ENCODE data around the gene ARSB. TPM values are rescaled to one million over a fixed set of nuclear protein-coding genes. Genes with fewer than 3 reads are reported as not detected.

ARSB gene
- total and polyA plus RNA-seq, 2 donors (not counting 1 experiment from before 2014, with no cell fraction given), result 4.6 to 9.8 TPM

DNA sequence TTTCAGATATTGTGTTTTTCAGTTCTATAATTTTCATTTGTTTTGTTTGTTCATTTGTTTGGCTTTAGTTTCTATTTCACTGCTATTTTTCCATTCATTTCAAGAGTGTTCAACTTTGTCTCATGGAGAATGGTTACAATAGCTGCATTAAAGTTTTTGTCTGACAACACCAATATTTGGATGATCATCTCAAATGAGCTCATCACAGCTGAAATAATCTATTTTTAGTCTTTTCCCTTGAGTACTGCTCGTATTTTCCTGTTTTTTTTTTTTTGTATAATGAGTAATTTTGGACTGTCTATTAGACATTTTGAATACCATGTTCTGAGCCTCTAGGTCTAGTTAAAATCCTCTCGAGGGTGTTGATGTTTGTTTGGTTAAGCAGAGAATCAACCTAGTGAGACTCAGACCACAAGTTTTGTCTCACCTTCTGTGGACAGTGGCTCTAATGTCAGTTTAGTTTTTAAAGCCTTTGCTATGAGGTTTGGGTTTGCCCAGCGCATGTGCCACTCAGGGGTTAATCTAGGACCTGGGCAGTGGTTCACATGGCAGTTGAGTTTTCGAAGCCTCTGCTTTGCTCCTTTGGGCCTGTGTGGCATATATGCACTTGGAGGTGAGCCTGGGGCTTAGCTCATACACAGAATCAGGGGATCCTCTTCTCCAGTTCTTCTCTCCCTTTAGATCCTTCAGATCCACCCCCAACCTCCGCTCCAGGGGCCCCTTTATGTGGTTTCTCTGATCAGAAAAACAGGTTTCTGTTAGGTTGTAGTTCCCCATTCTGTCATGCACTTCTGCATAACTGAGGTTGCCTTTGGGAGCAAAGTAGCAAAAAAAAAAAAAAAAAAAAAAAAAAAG lies 79.8 kb downstream of the ARSB start:
- 51% methylated on average over 2 of the region's 5 CpGs for WGBS (ENCODE audit: insufficient coverage)
- intact Hi-C loops (cut with micrococcal nuclease), result no loop called here
- ChIA-PET CTCF (no interaction called here), POLR2A (no interaction called here)
- DNase-seq (peak; percentile 27), ATAC-seq (ENCODE audit: low read depth) (peak; percentile 57)
- TF ChIP-seq, protein P1, sequence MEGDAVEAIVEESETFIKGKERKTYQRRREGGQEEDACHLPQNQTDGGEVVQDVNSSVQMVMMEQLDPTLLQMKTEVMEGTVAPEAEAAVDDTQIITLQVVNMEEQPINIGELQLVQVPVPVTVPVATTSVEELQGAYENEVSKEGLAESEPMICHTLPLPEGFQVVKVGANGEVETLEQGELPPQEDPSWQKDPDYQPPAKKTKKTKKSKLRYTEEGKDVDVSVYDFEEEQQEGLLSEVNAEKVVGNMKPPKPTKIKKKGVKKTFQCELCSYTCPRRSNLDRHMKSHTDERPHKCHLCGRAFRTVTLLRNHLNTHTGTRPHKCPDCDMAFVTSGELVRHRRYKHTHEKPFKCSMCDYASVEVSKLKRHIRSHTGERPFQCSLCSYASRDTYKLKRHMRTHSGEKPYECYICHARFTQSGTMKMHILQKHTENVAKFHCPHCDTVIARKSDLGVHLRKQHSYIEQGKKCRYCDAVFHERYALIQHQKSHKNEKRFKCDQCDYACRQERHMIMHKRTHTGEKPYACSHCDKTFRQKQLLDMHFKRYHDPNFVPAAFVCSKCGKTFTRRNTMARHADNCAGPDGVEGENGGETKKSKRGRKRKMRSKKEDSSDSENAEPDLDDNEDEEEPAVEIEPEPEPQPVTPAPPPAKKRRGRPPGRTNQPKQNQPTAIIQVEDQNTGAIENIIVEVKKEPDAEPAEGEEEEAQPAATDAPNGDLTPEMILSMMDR (IDR thresholded peaks at IDR 0.05), result no peak
- no peak for TF ChIP-seq EZH2 (IDR thresholded peaks at IDR 0.05; ENCODE audit: borderline replicate concordance, insufficient read depth, low read depth, low read length, poor library complexity, severe bottlenecking)
- peak overlapping the region; percentile 73 for H3K4me3 Mint-ChIP-seq
- peaks cover 46% of the 10 kb centered on the region for H3K4me1 Mint-ChIP-seq
- H3K27me3 Mint-ChIP-seq, result no peaks in the 10 kb centered on the region
- Histone ChIP-seq H2AFZ (ENCODE audit: insufficient read depth, low read depth, low read length, poor library complexity, severe bottlenecking) (no peak overlapping the region), H3K27ac (ENCODE audit: low read length in 2 of 2) (no peak overlapping the region), H3K4me1 (ENCODE audit: control insufficient read depth in 2 of 2, insufficient read depth in 2 of 2, low read length in 2 of 2) (peaks cover 37 to 38% of the 10 kb centered on the region in 2 donors), H3K79me2 (ENCODE audit: control insufficient read depth, insufficient read depth, low read length) (no peaks in the 10 kb centered on the region), H3K27me3 (replicated peaks in 1 of 4; ENCODE audit: control extremely low read depth in 1 of 4, control insufficient read depth in 3 of 4, insufficient read depth in 4 of 4, low read length in 3 of 4) (no peaks in the 10 kb centered on the region), H3K4me3 (ENCODE audit: control extremely low read depth in 1 of 5, extremely low read depth in 1 of 5, insufficient read depth in 1 of 5, low read depth in 2 of 5, low read length in 4 of 5) (no peak overlapping the region), H3K4me2 (replicated peaks; ENCODE audit: low read depth, low read length, poor library complexity, severe bottlenecking) (peak overlapping the region; percentile 60), H3K36me3 (replicated peaks in 1 of 2; ENCODE audit: control extremely low read depth in 1 of 2, control insufficient read depth in 1 of 2, extremely low read depth in 1 of 2, insufficient read depth in 2 of 2, low read length in 1 of 2) (peaks cover 0 to 4% of the 10 kb centered on the region in 2 experiments), H3K9ac (ENCODE audit: low read length) (peak overlapping the region; percentile 23), H4K20me1 (ENCODE audit: control insufficient read depth, insufficient read depth, low read length, poor library complexity, severe bottlenecking) (no peaks in the 10 kb centered on the region), H3K9me3 (ENCODE audit: control extremely low read depth in 1 of 3, control insufficient read depth in 2 of 3, insufficient read depth in 1 of 3, low read length in 2 of 3) (peaks cover 0 to under 1% (median 0%) of the 10 kb centered on the region in 3 donors)
- H3K9me3 Mint-ChIP-seq (ENCODE audit: insufficient read depth), result no peaks in the 10 kb centered on the region
- H3K27ac Mint-ChIP-seq, result no peak overlapping the region

DNA sequence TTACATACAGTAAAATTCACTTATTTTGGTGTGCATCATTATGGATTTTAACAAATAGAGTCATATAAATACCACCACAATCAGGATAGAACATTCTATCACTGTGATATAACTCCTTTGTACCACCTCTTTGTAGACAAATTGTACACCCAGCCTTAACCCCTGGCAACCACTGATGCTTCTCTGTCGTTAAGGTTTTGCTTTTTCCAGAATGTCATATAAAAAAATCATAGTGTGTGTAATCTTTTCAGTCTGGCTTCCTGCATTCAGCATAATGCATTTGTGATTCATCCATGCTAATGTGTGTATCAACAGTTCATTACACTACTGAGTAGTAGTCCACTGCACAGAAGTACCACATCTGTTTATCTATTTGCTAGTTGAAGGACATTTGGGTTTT lies 81.2 kb downstream of the ARSB start:
- no peak overlapping the region for H3K4me3 ChIP-seq (ENCODE audit: control extremely low read depth in 1 of 5, extremely low read depth in 1 of 5, insufficient read depth in 1 of 5, low read depth in 2 of 5, low read length in 4 of 5)
- ChIA-PET CTCF (interaction anchor here (0.7 to 1.0 kb wide), 2 partner anchors 16 to 151 kb away, joined by 3 read pairs; no protein-coding TSS in a partner anchor), POLR2A (no interaction called here)
- no peak overlapping the region for H3K27ac Mint-ChIP-seq
- no peak for ATAC-seq (ENCODE audit: low read depth)
- no peaks in the 10 kb centered on the region for H3K27me3 Mint-ChIP-seq
- H3K9me3 Mint-ChIP-seq (ENCODE audit: insufficient read depth), result peaks cover 8% of the 10 kb centered on the region
- TF ChIP-seq EZH2 (IDR thresholded peaks at IDR 0.05; ENCODE audit: borderline replicate concordance, insufficient read depth, low read depth, low read length, poor library complexity, severe bottlenecking), result no peak
- TF ChIP-seq, protein P1 (IDR thresholded peaks at IDR 0.05), result no peak
- H3K4me3 Mint-ChIP-seq, result no peak overlapping the region
- H3K9ac ChIP-seq (ENCODE audit: low read length), result no peak overlapping the region
- peaks cover 36 to 37% of the 10 kb centered on the region in 2 donors for H3K4me1 ChIP-seq (ENCODE audit: control insufficient read depth in 2 of 2, insufficient read depth in 2 of 2, low read length in 2 of 2)
- H2AFZ ChIP-seq (ENCODE audit: insufficient read depth, low read depth, low read length, poor library complexity, severe bottlenecking), result no peak overlapping the region
- no peaks in the 10 kb centered on the region for H3K79me2 ChIP-seq (ENCODE audit: control insufficient read depth, insufficient read depth, low read length)
- H3K4me2 ChIP-seq (replicated peaks; ENCODE audit: low read depth, low read length, poor library complexity, severe bottlenecking), result no peak overlapping the region
- DNase-seq, result no peak
- no peaks in the 10 kb centered on the region for H3K27me3 ChIP-seq (replicated peaks in 1 of 4; ENCODE audit: control extremely low read depth in 1 of 4, control insufficient read depth in 3 of 4, insufficient read depth in 4 of 4, low read length in 3 of 4)
- peaks cover 6 to 8% (median 7%) of the 10 kb centered on the region in 3 donors for H3K9me3 ChIP-seq (ENCODE audit: control extremely low read depth in 1 of 3, control insufficient read depth in 2 of 3, insufficient read depth in 1 of 3, low read length in 2 of 3)
- peaks cover 40% of the 10 kb centered on the region for H3K4me1 Mint-ChIP-seq
- intact Hi-C loops (cut with micrococcal nuclease), result no loop called here
- no peak overlapping the region for H3K27ac ChIP-seq (ENCODE audit: low read length in 2 of 2)
- no CpG with 5 or more reads among the region's 1 CpG for WGBS (ENCODE audit: insufficient coverage)
- H3K36me3 ChIP-seq (replicated peaks in 1 of 2; ENCODE audit: control extremely low read depth in 1 of 2, control insufficient read depth in 1 of 2, extremely low read depth in 1 of 2, insufficient read depth in 2 of 2, low read length in 1 of 2), result peaks cover 0 to 4% of the 10 kb centered on the region in 2 experiments
- H4K20me1 ChIP-seq (ENCODE audit: control insufficient read depth, insufficient read depth, low read length, poor library complexity, severe bottlenecking), result no peaks in the 10 kb centered on the region
